Measurements from ENCODE around the gene DEPDC1. TPM values are rescaled to one million over a fixed set of nuclear protein-coding genes. Genes with fewer than 3 reads are reported as not detected.

Gene DEPDC1
- total RNA-seq, 1 experiment from 2014 or later: 20.3 TPM

DNA sequence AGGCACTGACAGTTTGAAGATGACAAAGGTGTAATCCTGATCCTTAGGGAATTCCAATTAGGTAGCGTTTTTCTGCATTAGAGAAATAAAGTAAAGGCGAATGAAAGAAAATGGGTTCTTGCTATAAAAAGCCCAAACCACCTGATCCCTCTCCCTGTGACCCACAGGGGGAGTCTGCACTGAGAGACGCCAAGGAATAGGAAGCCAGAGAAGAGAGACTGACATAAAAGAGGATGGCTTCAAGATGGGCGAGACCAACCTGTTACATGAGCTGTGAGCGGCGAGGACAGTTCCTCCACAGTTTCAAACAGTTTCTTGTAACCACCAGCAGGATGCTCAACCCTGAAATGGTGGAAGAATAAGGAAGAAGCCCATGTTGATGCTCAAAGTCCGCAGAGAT, 48.5 kb downstream of the DEPDC1 start:
- Histone ChIP-seq H3K4me1 (no peaks in the 10 kb centered on the region), H3K36me3 (ENCODE audit: control insufficient read depth, insufficient read depth, low read length) (no peaks in the 10 kb centered on the region), H3K27me3 (replicated peaks; ENCODE audit: control insufficient read depth, insufficient read depth, low read length) (no peaks in the 10 kb centered on the region), H3K4me3 (ENCODE audit: low read depth, low read length) (no peak overlapping the region), H3K9me3 (no peaks in the 10 kb centered on the region)
- TF ChIP-seq, protein P1, sequence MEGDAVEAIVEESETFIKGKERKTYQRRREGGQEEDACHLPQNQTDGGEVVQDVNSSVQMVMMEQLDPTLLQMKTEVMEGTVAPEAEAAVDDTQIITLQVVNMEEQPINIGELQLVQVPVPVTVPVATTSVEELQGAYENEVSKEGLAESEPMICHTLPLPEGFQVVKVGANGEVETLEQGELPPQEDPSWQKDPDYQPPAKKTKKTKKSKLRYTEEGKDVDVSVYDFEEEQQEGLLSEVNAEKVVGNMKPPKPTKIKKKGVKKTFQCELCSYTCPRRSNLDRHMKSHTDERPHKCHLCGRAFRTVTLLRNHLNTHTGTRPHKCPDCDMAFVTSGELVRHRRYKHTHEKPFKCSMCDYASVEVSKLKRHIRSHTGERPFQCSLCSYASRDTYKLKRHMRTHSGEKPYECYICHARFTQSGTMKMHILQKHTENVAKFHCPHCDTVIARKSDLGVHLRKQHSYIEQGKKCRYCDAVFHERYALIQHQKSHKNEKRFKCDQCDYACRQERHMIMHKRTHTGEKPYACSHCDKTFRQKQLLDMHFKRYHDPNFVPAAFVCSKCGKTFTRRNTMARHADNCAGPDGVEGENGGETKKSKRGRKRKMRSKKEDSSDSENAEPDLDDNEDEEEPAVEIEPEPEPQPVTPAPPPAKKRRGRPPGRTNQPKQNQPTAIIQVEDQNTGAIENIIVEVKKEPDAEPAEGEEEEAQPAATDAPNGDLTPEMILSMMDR (IDR thresholded peaks at IDR 0.05; ENCODE audit: insufficient read depth in 1 of 2, low read depth in 1 of 2, low read length in 1 of 2, severe bottlenecking in 1 of 2, unreplicated experiment in 1 of 2): no peak
- H3K4me3 Mint-ChIP-seq (ENCODE audit: unreplicated experiment): no peak overlapping the region
- no peaks in the 10 kb centered on the region for H3K9me3 Mint-ChIP-seq (ENCODE audit: unreplicated experiment)
- ChIA-PET POLR2A (no interaction called here), CTCF (no interaction called here)
- no peak for DNase-seq
- intact Hi-C loops (cut with micrococcal nuclease; ENCODE audit: unreplicated experiment): no loop called here
- H3K4me1 Mint-ChIP-seq (ENCODE audit: low read depth, unreplicated experiment): peaks cover 3% of the 10 kb centered on the region
- no TSS peak for BruUV-seq (replicated peaks)
- H3K27me3 Mint-ChIP-seq (ENCODE audit: insufficient read depth, unreplicated experiment): peaks cover 3% of the 10 kb centered on the region
- H3K27ac Mint-ChIP-seq (ENCODE audit: unreplicated experiment): no peak overlapping the region
- no peaks in the 10 kb centered on the region for H3K36me3 Mint-ChIP-seq (ENCODE audit: insufficient read depth, unreplicated experiment)

DNA sequence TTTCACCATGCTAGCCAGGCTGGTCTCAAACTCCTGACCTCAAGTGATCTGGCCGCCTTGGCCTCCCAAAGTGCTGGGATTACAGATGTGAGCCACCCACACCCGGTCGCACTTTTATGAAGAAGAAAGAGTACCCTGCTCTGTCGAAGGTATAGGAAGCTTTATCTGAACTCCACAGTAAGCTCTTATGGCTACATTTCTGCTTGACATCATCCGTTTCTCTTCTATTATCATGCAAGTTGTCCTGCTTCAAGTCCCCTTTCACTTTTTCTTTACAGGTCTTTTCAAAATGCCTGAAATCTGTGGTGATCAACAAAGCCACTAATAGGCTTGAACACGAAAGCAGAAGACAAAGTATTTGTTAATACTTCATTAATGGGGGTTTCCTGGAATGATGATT, 51.2 kb downstream of the DEPDC1 start:
- TF ChIP-seq, protein P1 (IDR thresholded peaks at IDR 0.05; ENCODE audit: insufficient read depth in 1 of 2, low read depth in 1 of 2, low read length in 1 of 2, severe bottlenecking in 1 of 2, unreplicated experiment in 1 of 2): no peak
- Mint-ChIP-seq H3K4me1 (ENCODE audit: low read depth, unreplicated experiment) (peaks cover 6% of the 10 kb centered on the region), H3K36me3 (ENCODE audit: insufficient read depth, unreplicated experiment) (no peaks in the 10 kb centered on the region), H3K4me3 (ENCODE audit: unreplicated experiment) (no peak overlapping the region), H3K9me3 (ENCODE audit: unreplicated experiment) (no peaks in the 10 kb centered on the region), H3K27ac (ENCODE audit: unreplicated experiment) (no peak overlapping the region), H3K27me3 (ENCODE audit: insufficient read depth, unreplicated experiment) (peaks cover 5% of the 10 kb centered on the region)
- no peak overlapping the region for H3K4me3 ChIP-seq (ENCODE audit: low read depth, low read length)
- BruUV-seq (replicated peaks): no TSS peak
- no peaks in the 10 kb centered on the region for H3K4me1 ChIP-seq
- DNase-seq: no peak
- intact Hi-C loops (cut with micrococcal nuclease; ENCODE audit: unreplicated experiment): no loop called here
- ChIA-PET POLR2A (no interaction called here), CTCF (no interaction called here)
- no peaks in the 10 kb centered on the region for H3K36me3 ChIP-seq (ENCODE audit: control insufficient read depth, insufficient read depth, low read length)
- H3K9me3 ChIP-seq: no peaks in the 10 kb centered on the region
- no peaks in the 10 kb centered on the region for H3K27me3 ChIP-seq (replicated peaks; ENCODE audit: control insufficient read depth, insufficient read depth, low read length)

DNA sequence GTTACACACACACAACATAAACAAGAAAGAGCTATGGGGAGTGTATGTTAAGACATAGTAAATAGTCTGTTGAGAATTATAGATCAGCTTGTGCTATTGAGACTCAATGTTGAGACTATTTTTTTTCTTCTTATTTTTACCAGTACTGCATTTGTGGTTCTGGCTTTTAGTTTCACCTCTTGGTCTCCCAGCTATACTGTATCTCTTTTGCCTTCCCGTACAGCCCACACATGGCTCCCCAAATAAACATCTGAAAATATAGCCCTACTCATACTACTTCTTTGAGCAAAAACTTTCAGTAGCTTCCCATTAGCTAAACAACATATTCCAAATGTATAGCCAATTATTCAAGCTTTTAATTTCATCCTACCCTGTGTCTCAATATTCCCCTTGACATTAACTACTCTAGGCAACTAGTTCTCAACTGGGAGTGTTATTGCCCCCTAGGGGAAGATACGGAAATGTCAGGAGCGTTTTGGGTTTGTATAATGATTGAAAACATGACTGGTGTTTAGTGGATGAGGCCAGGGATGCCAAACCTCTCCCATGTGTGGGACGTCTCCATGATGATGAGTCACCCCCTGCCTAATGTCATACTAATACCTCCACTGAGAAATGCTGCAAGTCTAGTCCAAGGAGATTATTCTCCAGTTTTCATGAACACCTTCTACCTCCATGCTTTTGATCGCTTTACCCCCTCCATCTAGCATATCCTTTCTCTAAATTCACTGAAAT, 53.9 kb downstream of the DEPDC1 start:
- Histone ChIP-seq H3K36me3 (ENCODE audit: control insufficient read depth, insufficient read depth, low read length) (no peaks in the 10 kb centered on the region), H3K4me1 (no peaks in the 10 kb centered on the region), H3K9me3 (no peaks in the 10 kb centered on the region), H3K4me3 (ENCODE audit: low read depth, low read length) (no peak overlapping the region), H3K27me3 (replicated peaks; ENCODE audit: control insufficient read depth, insufficient read depth, low read length) (no peaks in the 10 kb centered on the region)
- CTCF ChIA-PET: interaction anchor here (0.7 kb wide), 1 partner anchor 323 kb away, joined by 3 read pairs; no protein-coding TSS in a partner anchor
- Mint-ChIP-seq H3K36me3 (ENCODE audit: insufficient read depth, unreplicated experiment) (no peaks in the 10 kb centered on the region), H3K27ac (ENCODE audit: unreplicated experiment) (no peak overlapping the region), H3K9me3 (ENCODE audit: unreplicated experiment) (no peaks in the 10 kb centered on the region), H3K4me3 (ENCODE audit: unreplicated experiment) (no peak overlapping the region), H3K27me3 (ENCODE audit: insufficient read depth, unreplicated experiment) (peaks cover 12% of the 10 kb centered on the region), H3K4me1 (ENCODE audit: low read depth, unreplicated experiment) (peaks cover 6% of the 10 kb centered on the region)
- intact Hi-C loops (cut with micrococcal nuclease; ENCODE audit: unreplicated experiment): loop anchor here (1.0 to 2.0 kb wide), 2 partner anchors 122 to 326 kb away; no protein-coding TSS in a partner anchor
- no TSS peak for BruUV-seq (replicated peaks)
- POLR2A ChIA-PET: no interaction called here
- peak in 1 of 2 experiments; percentile 35 for DNase-seq
- TF ChIP-seq, protein P1 (IDR thresholded peaks at IDR 0.05; ENCODE audit: insufficient read depth in 1 of 2, low read depth in 1 of 2, low read length in 1 of 2, severe bottlenecking in 1 of 2, unreplicated experiment in 1 of 2): peak; percentile 32 to 34
